Measurements from ENCODE around the gene CD81.

- no peak for TF ChIP-seq EZH2 (IDR thresholded peaks at IDR 0.05; ENCODE audit: insufficient read depth, poor library complexity, severe bottlenecking)
- TF ChIP-seq EZH2phosphoT487 (IDR thresholded peaks at IDR 0.05; ENCODE audit: insufficient read depth, low read depth) = no peak
Measured at GRCh38 chr11:2368851-2369180, 8.3 kb upstream of the CD81 start.
